ENCODE measurements around the gene RAB19. TPM values are rescaled to one million over a fixed set of nuclear protein-coding genes. Genes with fewer than 3 reads are reported as not detected.
"Not testable (repeated sequence)": the region's sequence is repeated elsewhere in the genome, so short reads cannot be mapped to it uniquely, and the experiment has no call there.

RAB19 gene
- total RNA-seq, 2 donors from 2014 or later = 2.1 TPM

GRCh38 chr7:140417456-140418155, 13.7 kb downstream of the RAB19 start:
- H3K4me1 Mint-ChIP-seq = peaks cover 2% of the 10 kb centered on the region
- no peak for DNase-seq
- no peak overlapping the region for H3K27ac Mint-ChIP-seq
- H3K36me3 Mint-ChIP-seq (ENCODE audit: low read depth) = peaks cover 2% of the 10 kb centered on the region
- H3K4me3 Mint-ChIP-seq = no peak overlapping the region
- no peaks in the 10 kb centered on the region for H3K27me3 Mint-ChIP-seq
- no peaks in the 10 kb centered on the region for H3K9me3 ChIP-seq (ENCODE audit: control insufficient read depth, low read length, poor library complexity, severe bottlenecking)
- no peak for ATAC-seq

- not testable (repeated sequence) for H3K27ac Mint-ChIP-seq; H3K4me1 Mint-ChIP-seq; ATAC-seq; DNase-seq; H3K9me3 ChIP-seq (ENCODE audit: control insufficient read depth, low read length, poor library complexity, severe bottlenecking); H3K4me3 Mint-ChIP-seq; H3K27me3 Mint-ChIP-seq; H3K36me3 Mint-ChIP-seq (ENCODE audit: low read depth)
Measured at GRCh38 chr7:140418156-140418472, 14.3 kb downstream of the RAB19 start.

- no peaks in the 10 kb centered on the region for H3K9me3 ChIP-seq (ENCODE audit: control insufficient read depth, low read length, poor library complexity, severe bottlenecking)
- H3K4me1 Mint-ChIP-seq = peaks cover 2% of the 10 kb centered on the region
- ATAC-seq (no peak), DNase-seq (no peak)
- H3K27ac Mint-ChIP-seq = no peak overlapping the region
- no peak overlapping the region for H3K4me3 Mint-ChIP-seq
- peaks cover 2% of the 10 kb centered on the region for H3K36me3 Mint-ChIP-seq (ENCODE audit: low read depth)
- H3K27me3 Mint-ChIP-seq = no peaks in the 10 kb centered on the region
Measured at GRCh38 chr7:140418653-140419052, 14.8 kb downstream of the RAB19 start.

- H3K27me3 Mint-ChIP-seq = no peaks in the 10 kb centered on the region
- H3K4me1 Mint-ChIP-seq = peaks cover 2% of the 10 kb centered on the region
- H3K36me3 Mint-ChIP-seq (ENCODE audit: low read depth) = peaks cover 6% of the 10 kb centered on the region
- H3K4me3 Mint-ChIP-seq = no peak overlapping the region
- DNase-seq (no peak), ATAC-seq (no peak)
- H3K27ac Mint-ChIP-seq = no peak overlapping the region
- H3K9me3 ChIP-seq (ENCODE audit: control insufficient read depth, low read length, poor library complexity, severe bottlenecking) = no peaks in the 10 kb centered on the region
Measured at GRCh38 chr7:140421521-140421920, 17.7 kb downstream of the RAB19 start.

DNA sequence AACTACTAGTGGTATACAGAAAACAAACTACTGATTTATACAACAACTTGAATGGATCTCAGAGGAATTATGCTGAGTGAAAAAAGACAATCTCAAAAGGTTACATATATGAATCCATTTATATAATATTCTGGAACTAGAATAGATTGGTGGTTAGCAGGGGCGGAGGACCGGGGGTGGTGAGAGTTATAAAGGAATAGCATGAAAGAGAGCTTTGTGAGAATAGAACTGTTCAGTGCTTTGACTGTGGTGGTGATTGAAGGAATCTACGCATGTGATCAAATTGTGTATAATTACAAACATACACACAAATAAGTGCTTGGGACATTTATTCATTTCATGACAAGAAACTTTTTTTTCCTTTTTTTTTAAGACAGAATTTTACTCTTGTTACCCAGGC, 19.6 kb downstream of the RAB19 start:
- no peak overlapping the region for H3K4me3 Mint-ChIP-seq
- H3K9me3 ChIP-seq (ENCODE audit: control insufficient read depth, low read length, poor library complexity, severe bottlenecking) = no peaks in the 10 kb centered on the region
- H3K27me3 Mint-ChIP-seq = no peaks in the 10 kb centered on the region
- H3K36me3 Mint-ChIP-seq (ENCODE audit: low read depth) = peaks cover 6% of the 10 kb centered on the region
- H3K27ac Mint-ChIP-seq = no peak overlapping the region
- DNase-seq = no peak
- H3K4me1 Mint-ChIP-seq = peaks cover 2% of the 10 kb centered on the region
- no peak for ATAC-seq

- peaks cover 3% of the 10 kb centered on the region for H3K36me3 Mint-ChIP-seq (ENCODE audit: low read depth)
- no peaks in the 10 kb centered on the region for H3K27me3 Mint-ChIP-seq
- H3K27ac Mint-ChIP-seq = no peak overlapping the region
- H3K9me3 ChIP-seq (ENCODE audit: control insufficient read depth, low read length, poor library complexity, severe bottlenecking) = no peaks in the 10 kb centered on the region
- no peaks in the 10 kb centered on the region for H3K4me1 Mint-ChIP-seq
- ATAC-seq = no peak
- no peak overlapping the region for H3K4me3 Mint-ChIP-seq
- no peak for DNase-seq
Measured at GRCh38 chr7:140425718-140426117, 21.9 kb downstream of the RAB19 start.

DNA sequence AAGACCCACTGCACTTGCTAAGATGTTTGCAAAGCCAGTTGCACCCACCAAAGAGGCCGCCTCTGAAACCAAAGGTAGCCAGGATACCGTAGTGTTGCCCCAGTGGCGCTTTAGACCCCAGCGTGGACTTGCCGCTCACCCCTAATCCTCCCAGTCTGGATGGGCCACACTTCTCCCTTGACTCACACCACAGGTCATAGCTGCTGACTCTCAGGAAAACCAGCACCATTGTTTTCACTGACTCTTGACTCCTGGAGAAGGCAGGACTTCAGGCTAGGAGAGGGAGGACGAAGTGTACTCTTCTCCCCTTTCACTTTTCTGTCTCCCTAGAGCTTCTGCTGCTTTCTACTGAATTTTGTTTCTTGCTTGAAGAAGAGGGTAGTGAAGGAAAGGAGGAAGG, 22.3 kb downstream of the RAB19 start:
- Mint-ChIP-seq H3K36me3 (ENCODE audit: low read depth) (peaks cover 3% of the 10 kb centered on the region), H3K27me3 (no peaks in the 10 kb centered on the region), H3K4me1 (no peaks in the 10 kb centered on the region), H3K4me3 (no peak overlapping the region), H3K27ac (no peak overlapping the region)
- no peaks in the 10 kb centered on the region for H3K9me3 ChIP-seq (ENCODE audit: control insufficient read depth, low read length, poor library complexity, severe bottlenecking)
- ATAC-seq (no peak), DNase-seq (no peak)

GRCh38 chr7:140433396-140433795, 29.5 kb downstream of the RAB19 start:
- no peaks in the 10 kb centered on the region for H3K4me1 Mint-ChIP-seq
- H3K36me3 Mint-ChIP-seq (ENCODE audit: low read depth) = no peaks in the 10 kb centered on the region
- no peaks in the 10 kb centered on the region for H3K27me3 Mint-ChIP-seq

GRCh38 chr7:140435252-140435895, 31.5 kb downstream of the RAB19 start:
- H3K27ac Mint-ChIP-seq = no peak overlapping the region
- H3K9me3 ChIP-seq (ENCODE audit: control insufficient read depth, low read length, poor library complexity, severe bottlenecking) = no peaks in the 10 kb centered on the region
- no peaks in the 10 kb centered on the region for H3K36me3 Mint-ChIP-seq (ENCODE audit: low read depth)
- no peak overlapping the region for H3K4me3 Mint-ChIP-seq
- ATAC-seq (no peak), DNase-seq (no peak)
- H3K27me3 Mint-ChIP-seq = no peaks in the 10 kb centered on the region
- H3K4me1 Mint-ChIP-seq = no peaks in the 10 kb centered on the region

More at GRCh38 chr7:140433396-140433795, 29.5 kb downstream of the RAB19 start:
- no peak overlapping the region for H3K4me3 Mint-ChIP-seq
- ATAC-seq (no peak), DNase-seq (no peak)
- no peaks in the 10 kb centered on the region for H3K9me3 ChIP-seq (ENCODE audit: control insufficient read depth, low read length, poor library complexity, severe bottlenecking)
- no peak overlapping the region for H3K27ac Mint-ChIP-seq

GRCh38 chr7:140439359-140439758, 35.5 kb downstream of the RAB19 start:
- Mint-ChIP-seq H3K27ac (no peak overlapping the region), H3K4me3 (no peak overlapping the region), H3K36me3 (ENCODE audit: low read depth) (no peaks in the 10 kb centered on the region), H3K27me3 (no peaks in the 10 kb centered on the region), H3K4me1 (peaks cover 2% of the 10 kb centered on the region)
- ATAC-seq = no peak
- H3K9me3 ChIP-seq (ENCODE audit: control insufficient read depth, low read length, poor library complexity, severe bottlenecking) = no peaks in the 10 kb centered on the region
- no peak for DNase-seq

GRCh38 chr7:140440593-140440992, 36.7 kb downstream of the RAB19 start:
- DNase-seq (no peak), ATAC-seq (no peak)
- no peaks in the 10 kb centered on the region for H3K9me3 ChIP-seq (ENCODE audit: control insufficient read depth, low read length, poor library complexity, severe bottlenecking)
- no peak overlapping the region for H3K27ac Mint-ChIP-seq
- peaks cover 2% of the 10 kb centered on the region for H3K4me1 Mint-ChIP-seq
- no peaks in the 10 kb centered on the region for H3K36me3 Mint-ChIP-seq (ENCODE audit: low read depth)
- H3K27me3 Mint-ChIP-seq = no peaks in the 10 kb centered on the region
- no peak overlapping the region for H3K4me3 Mint-ChIP-seq

DNA sequence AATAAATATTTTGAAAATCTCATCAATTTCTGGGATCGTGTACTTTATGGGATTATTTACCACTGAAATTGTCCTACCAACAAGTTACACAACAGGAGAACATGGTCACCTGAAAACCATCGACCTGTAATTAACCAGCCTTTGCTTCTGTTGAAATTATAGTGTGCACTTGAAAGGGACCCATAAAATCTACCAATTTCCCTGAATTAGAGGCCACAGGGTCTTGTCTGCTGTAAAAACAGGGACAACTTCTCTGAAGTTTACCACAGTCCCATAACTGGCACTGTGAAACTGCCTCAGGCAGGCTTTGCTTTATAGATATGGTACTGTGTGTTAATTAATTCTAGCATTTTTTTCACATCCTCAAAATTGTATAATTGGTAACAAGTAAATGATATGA, 37.7 kb downstream of the RAB19 start:
- H3K27ac Mint-ChIP-seq = no peak overlapping the region
- H3K4me3 Mint-ChIP-seq = no peak overlapping the region
- no peaks in the 10 kb centered on the region for H3K36me3 Mint-ChIP-seq (ENCODE audit: low read depth)
- no peak for ATAC-seq
- peaks cover 2% of the 10 kb centered on the region for H3K4me1 Mint-ChIP-seq
- no peaks in the 10 kb centered on the region for H3K27me3 Mint-ChIP-seq
- no peaks in the 10 kb centered on the region for H3K9me3 ChIP-seq (ENCODE audit: control insufficient read depth, low read length, poor library complexity, severe bottlenecking)
- no peak for DNase-seq

- DNase-seq = no peak
- Mint-ChIP-seq H3K4me1 (peaks cover 19% of the 10 kb centered on the region), H3K27me3 (no peaks in the 10 kb centered on the region), H3K36me3 (ENCODE audit: low read depth) (no peaks in the 10 kb centered on the region), H3K27ac (no peak overlapping the region), H3K4me3 (no peak overlapping the region)
- no peaks in the 10 kb centered on the region for H3K9me3 ChIP-seq (ENCODE audit: control insufficient read depth, low read length, poor library complexity, severe bottlenecking)
- no peak for ATAC-seq
Measured at GRCh38 chr7:140446467-140446866, 42.6 kb downstream of the RAB19 start.

DNA sequence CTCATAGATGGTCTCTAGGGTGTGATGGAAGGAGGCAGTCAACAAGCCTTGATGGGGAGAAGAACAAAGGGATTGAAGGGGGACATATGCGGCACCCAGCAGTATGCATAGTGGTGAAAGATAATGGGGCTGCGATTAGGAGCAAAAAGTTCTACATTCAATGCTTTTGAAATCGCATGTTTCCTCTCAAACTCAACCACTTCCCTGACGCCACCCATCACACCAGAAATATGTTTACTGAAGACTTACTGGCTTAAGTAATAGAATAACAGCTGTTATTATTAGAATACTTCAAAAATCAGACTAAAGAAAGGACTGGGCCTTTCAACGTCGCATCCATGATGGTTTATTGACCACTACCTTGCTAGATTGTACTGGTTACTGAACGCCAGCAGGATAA, 44.0 kb downstream of the RAB19 start:
- Mint-ChIP-seq H3K27me3 (no peaks in the 10 kb centered on the region), H3K4me3 (peak overlapping the region; percentile 36), H3K27ac (no peak overlapping the region), H3K36me3 (ENCODE audit: low read depth) (peaks cover 2% of the 10 kb centered on the region), H3K4me1 (peaks cover 25% of the 10 kb centered on the region)
- no peaks in the 10 kb centered on the region for H3K9me3 ChIP-seq (ENCODE audit: control insufficient read depth, low read length, poor library complexity, severe bottlenecking)
- DNase-seq = no peak
- ATAC-seq = no peak

All from T-helper 17 cell (primary cell).